ENCODE data around the gene FBXO36. TPM values are rescaled to one million over a fixed set of nuclear protein-coding genes. Genes with fewer than 3 reads are reported as not detected.
"Not testable (repeated sequence)": the region's sequence is repeated elsewhere in the genome, so short reads cannot be mapped to it uniquely, and the experiment has no call there.

The FBXO36 gene
- total RNA-seq, 1 donor from 2014 or later = 3.6 TPM

GRCh38 chr2:229955663-229956062, 33.4 kb downstream of the FBXO36 start:
- no peak for TF ChIP-seq CTCF (IDR thresholded peaks at IDR 0.05; ENCODE audit: unreplicated experiment)
- Mint-ChIP-seq H3K36me3 (ENCODE audit: low read depth, unreplicated experiment) (no peaks in the 10 kb centered on the region), H3K27ac (ENCODE audit: unreplicated experiment) (no peak overlapping the region), H3K9me3 (ENCODE audit: unreplicated experiment) (no peaks in the 10 kb centered on the region), H3K27me3 (ENCODE audit: unreplicated experiment) (no peaks in the 10 kb centered on the region), H3K4me3 (ENCODE audit: unreplicated experiment) (no peak overlapping the region), H3K4me1 (ENCODE audit: unreplicated experiment) (peaks cover 6% of the 10 kb centered on the region)
- no peak for DNase-seq (ENCODE audit: low spot score)

- Mint-ChIP-seq H3K4me1 (ENCODE audit: unreplicated experiment) (peaks cover 6% of the 10 kb centered on the region), H3K9me3 (ENCODE audit: unreplicated experiment) (no peaks in the 10 kb centered on the region), H3K36me3 (ENCODE audit: low read depth, unreplicated experiment) (no peaks in the 10 kb centered on the region), H3K27me3 (ENCODE audit: unreplicated experiment) (no peaks in the 10 kb centered on the region), H3K4me3 (ENCODE audit: unreplicated experiment) (no peak overlapping the region), H3K27ac (ENCODE audit: unreplicated experiment) (no peak overlapping the region)
- TF ChIP-seq CTCF (IDR thresholded peaks at IDR 0.05; ENCODE audit: unreplicated experiment) = no peak
- DNase-seq (ENCODE audit: low spot score) = no peak
Observed at GRCh38 chr2:229956491-229956890, 34.2 kb downstream of the FBXO36 start.

DNA sequence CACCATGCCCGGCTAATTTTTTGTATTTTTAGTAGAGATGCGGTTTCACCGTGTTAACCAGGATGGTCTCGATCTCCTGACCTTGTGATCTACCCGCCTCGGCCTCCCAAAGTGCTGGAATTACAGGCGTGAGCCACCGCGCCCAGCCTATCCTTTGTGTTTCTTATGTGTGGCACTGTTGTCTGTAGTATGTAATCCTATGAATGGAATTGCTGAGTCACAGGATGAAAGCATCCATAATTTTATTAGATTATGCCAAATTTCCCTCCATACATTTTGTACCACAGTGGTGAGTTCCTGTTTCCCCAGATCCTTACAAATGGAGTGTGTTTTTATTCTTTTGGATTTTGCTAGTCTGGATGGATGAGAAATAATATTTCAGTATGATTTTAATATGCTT, 41.3 kb downstream of the FBXO36 start:
- H3K9me3 Mint-ChIP-seq (ENCODE audit: unreplicated experiment); DNase-seq (ENCODE audit: low spot score); H3K4me3 Mint-ChIP-seq (ENCODE audit: unreplicated experiment); H3K36me3 Mint-ChIP-seq (ENCODE audit: low read depth, unreplicated experiment); H3K4me1 Mint-ChIP-seq (ENCODE audit: unreplicated experiment); H3K27ac Mint-ChIP-seq (ENCODE audit: unreplicated experiment); H3K27me3 Mint-ChIP-seq (ENCODE audit: unreplicated experiment): not testable (repeated sequence)

DNA sequence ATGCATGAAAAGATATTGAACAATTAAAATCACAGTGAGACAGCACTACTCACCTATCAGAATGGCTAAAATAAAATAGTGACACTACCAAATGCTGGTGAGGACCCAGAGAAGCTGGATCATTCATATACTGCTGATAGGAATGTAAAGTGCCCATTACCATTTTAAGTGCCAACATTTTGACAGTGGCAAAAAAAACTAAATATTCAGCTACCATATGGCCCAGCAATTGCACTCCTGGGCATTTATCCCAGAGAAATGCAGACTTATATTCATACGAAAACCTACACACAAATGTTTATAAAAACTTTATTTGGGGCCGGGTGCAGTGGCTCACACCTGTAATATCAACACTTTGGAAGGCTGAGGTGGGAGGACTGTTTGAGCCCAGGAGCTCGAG, 47.6 kb downstream of the FBXO36 start:
- no peak overlapping the region for H3K4me3 Mint-ChIP-seq (ENCODE audit: unreplicated experiment)
- peaks cover 3% of the 10 kb centered on the region for H3K4me1 Mint-ChIP-seq (ENCODE audit: unreplicated experiment)
- H3K27me3 Mint-ChIP-seq (ENCODE audit: unreplicated experiment) = peaks cover 4% of the 10 kb centered on the region
- DNase-seq (ENCODE audit: low spot score) = no peak
- no peaks in the 10 kb centered on the region for H3K9me3 Mint-ChIP-seq (ENCODE audit: unreplicated experiment)
- TF ChIP-seq CTCF (IDR thresholded peaks at IDR 0.05; ENCODE audit: unreplicated experiment) = no peak
- no peaks in the 10 kb centered on the region for H3K36me3 Mint-ChIP-seq (ENCODE audit: low read depth, unreplicated experiment)
- no peak overlapping the region for H3K27ac Mint-ChIP-seq (ENCODE audit: unreplicated experiment)

DNA sequence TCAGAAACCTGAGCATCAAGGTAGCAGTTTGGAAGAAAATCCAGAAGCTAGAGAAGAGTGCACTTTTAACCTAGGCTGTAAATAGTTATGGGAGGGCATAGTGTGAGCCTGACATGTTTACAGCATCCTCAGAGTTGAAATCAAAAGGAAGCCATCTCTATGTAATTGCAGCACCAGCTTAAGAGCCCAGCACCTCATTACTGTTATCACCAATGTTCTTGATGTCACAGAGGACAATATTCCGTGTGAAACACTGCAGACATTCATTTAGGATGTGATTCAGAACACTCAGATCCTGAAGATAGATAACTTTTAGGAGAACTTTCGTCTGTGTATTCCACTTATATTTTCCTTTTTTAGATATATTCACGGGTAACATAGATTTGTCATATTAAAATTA, 48.1 kb downstream of the FBXO36 start:
- no peaks in the 10 kb centered on the region for H3K36me3 Mint-ChIP-seq (ENCODE audit: low read depth, unreplicated experiment)
- H3K4me3 Mint-ChIP-seq (ENCODE audit: unreplicated experiment) = no peak overlapping the region
- TF ChIP-seq CTCF (IDR thresholded peaks at IDR 0.05; ENCODE audit: unreplicated experiment) = no peak
- peaks cover 4% of the 10 kb centered on the region for H3K27me3 Mint-ChIP-seq (ENCODE audit: unreplicated experiment)
- H3K4me1 Mint-ChIP-seq (ENCODE audit: unreplicated experiment) = peaks cover 3% of the 10 kb centered on the region
- no peak for DNase-seq (ENCODE audit: low spot score)
- no peaks in the 10 kb centered on the region for H3K9me3 Mint-ChIP-seq (ENCODE audit: unreplicated experiment)
- no peak overlapping the region for H3K27ac Mint-ChIP-seq (ENCODE audit: unreplicated experiment)
